Panc1 (cell line): ENCODE data around the gene STK31. TPM values are rescaled to one million over a fixed set of nuclear protein-coding genes. Genes with fewer than 3 reads are reported as not detected.
A peak's percentile ranks its signal among the peaks of the same experiment; 100 is the strongest.

Experiments used
- ATAC-seq: fragments of 200-7000 bp; cut with Tn5 transposase; 2 replicates; pipeline ENCODE4 v1.9.1; 2020; ENCODE audit warnings: mild to moderate bottlenecking, moderate library complexity
- BruUV-seq: library from RNA; stranded (reverse); fragments of 400-500 nt; replicated peaks from 2 replicates; lab custom pipeline; 2021; lab: Mats Ljungman, UMichigan
- CTCF ChIA-PET: fragments of 300-600 bp; sonication (Branson Sonifier 250); formaldehyde crosslinking; loops from one replicate; lab custom pipeline; 2022; ENCODE audit warnings: antibody characterized with exemption; lab: Charles Lee
- POLR2A ChIA-PET: fragments of 300-600 bp; sonication (Branson Sonifier 250); formaldehyde crosslinking; loops from one replicate; lab custom pipeline; 2022; ENCODE audit warnings: antibody characterized with exemption; lab: Charles Lee
- DNase-seq: peaks from one replicate; pipeline ENCODE4 v3.0.0-alpha.2; 2010; ENCODE audit warnings: low read depth, low spot score
- H3K27ac ChIP-seq: 2 replicates; pipeline ENCODE4 v1.5.1; 2011; ENCODE audit warnings: mild to moderate bottlenecking, low read length, inconsistent platforms
- H3K27me3 ChIP-seq: fragments of 200-500 bp; sonication (Bioruptor generic); 2 replicates; pipeline ENCODE4 v1.6.0; 2014; ENCODE audit warnings: low read length, inconsistent platforms; ENCODE audit not compliant: control insufficient read depth, insufficient read depth
- H3K36me3 ChIP-seq: fragments of 200-500 bp; sonication (Bioruptor generic); 2 replicates; pipeline ENCODE4 v1.5.1; 2014; ENCODE audit warnings: inconsistent platforms, mild to moderate bottlenecking, low read length, moderate library complexity; ENCODE audit not compliant: control insufficient read depth, insufficient read depth
- H3K4me1 ChIP-seq: 2 replicates; pipeline ENCODE4 v1.5.1; 2011; ENCODE audit warnings: inconsistent platforms, mild to moderate bottlenecking, low read length, moderate library complexity; ENCODE audit not compliant: control insufficient read depth, insufficient read depth
- H3K4me3 ChIP-seq, 2 experiments: 2 replicates each; pipeline ENCODE4 v1.5.1; 2011 to 2012; ENCODE audit warnings: low read depth in 2 of 2, low read length in 2 of 2, mild to moderate bottlenecking in 2 of 2, inconsistent platforms in 1 of 2, moderate library complexity in 1 of 2
- H3K9me3 ChIP-seq: fragments of 200-500 bp; sonication (Bioruptor generic); 2 replicates; pipeline ENCODE4 v1.5.1; 2014; ENCODE audit warnings: low read depth, mild to moderate bottlenecking, inconsistent platforms, low read length, moderate library complexity; ENCODE audit not compliant: control insufficient read depth, insufficient read depth
- CTCF ChIP-seq: fragments of 450-650 bp; IDR thresholded peaks from 2 replicates; pipeline ENCODE4 v1.5.1; 2017; ENCODE audit warnings: mild to moderate bottlenecking
- POLR2AphosphoS5 ChIP-seq: IDR thresholded peaks from 2 replicates; pipeline ENCODE4 v1.6.1; 2012; ENCODE audit warnings: mild to moderate bottlenecking, low read depth, low read length, moderate library complexity
- REST ChIP-seq, 2 experiments: IDR thresholded peaks; 2 replicates each; pipeline ENCODE4 v1.6.1; 2011 to 2012; ENCODE audit warnings: low read depth in 2 of 2, control low read depth in 1 of 2, low read length in 1 of 2, mild to moderate bottlenecking in 1 of 2, moderate library complexity in 1 of 2; ENCODE audit not compliant: insufficient read depth in 1 of 2
- SIN3A ChIP-seq: IDR thresholded peaks from 2 replicates; pipeline ENCODE4 v1.6.1; 2012; ENCODE audit warnings: low read depth, mild to moderate bottlenecking, low read length, moderate library complexity, borderline replicate concordance; ENCODE audit not compliant: insufficient read depth
- TCF7L2 ChIP-seq: IDR thresholded peaks from 2 replicates; pipeline ENCODE4 v1.6.1; 2011; ENCODE audit warnings: mild to moderate bottlenecking, low read depth, low read length, inconsistent platforms
- in situ Hi-C: cut with HindIII; loops from 2 replicates; pipeline ENCODE4 v1.10.0; 2016; ENCODE audit warnings: low sequenced_read_pairs, low pct_unique_long_range_greater_than_20kb
- intact Hi-C: fragments of 100-400 bp; cut with micrococcal nuclease; formaldehyde crosslinking; loops from one replicate; pipeline ENCODE4 v1.10.0; 2022; ENCODE audit not compliant: unreplicated experiment
- total RNA-seq: library from RNA; stranded (reverse); gene quantifications from one replicate; pipeline ENCODE4 v1.2.1, GENCODE V29; 2021; ENCODE audit not compliant: unreplicated experiment

STK31 gene
- total RNA-seq, 1 experiment from 2014 or later = 1.0 TPM

GRCh38 chr7:23713285-23714149 lies 3.5 kb downstream of the STK31 start:
- Histone ChIP-seq H3K4me1 (peaks cover 22% of the 10 kb centered on the region), H3K9me3 (peaks cover 2% of the 10 kb centered on the region; the same call in 1 of the 2 replicates), H3K27me3 (no peaks in the 10 kb centered on the region), H3K36me3 (no peaks in the 10 kb centered on the region), H3K4me3 (no peak overlapping the region), H3K27ac (peak overlapping the region; percentile 49)
- BruUV-seq = no TSS peak
- DNase-seq (peak; percentile 77), ATAC-seq (peak; percentile 93)
- intact Hi-C loops = loop anchor here (2.0 to 10.0 kb wide), 2 partner anchors 47 to 439 kb away; no protein-coding TSS in a partner anchor
- CTCF ChIA-PET = interaction anchor here (0.5 to 1.3 kb wide), 5 partner anchors 14 to 556 kb away, joined by 3 to 14 read pairs (median 5); no protein-coding TSS in a partner anchor
- POLR2A ChIA-PET = interaction anchor here (0.5 to 0.6 kb wide), 2 partner anchors 17 to 45 kb away, joined by 3 read pairs; no protein-coding TSS in a partner anchor
- in situ Hi-C loops = no loop called here
- TF ChIP-seq POLR2AphosphoS5 = no peak
- no peak for TF ChIP-seq SIN3A

- intact Hi-C loops = loop anchor here (10.0 kb wide), 1 partner anchor 439 kb away; no protein-coding TSS in a partner anchor
- no peaks in the 10 kb centered on the region for H3K36me3 ChIP-seq
- H3K27me3 ChIP-seq = no peaks in the 10 kb centered on the region
- no peak overlapping the region for H3K4me3 ChIP-seq
- no peak for TF ChIP-seq SIN3A
- no peak for TF ChIP-seq CTCF
- no peak for TF ChIP-seq POLR2AphosphoS5
- no peak for TF ChIP-seq REST (IDR thresholded peaks at IDR 0.05; ENCODE audit: insufficient read depth in 1 of 2, low read depth in 2 of 2, low read length in 1 of 2)
- no peak for TF ChIP-seq TCF7L2
- in situ Hi-C loops = no loop called here
- no peak for DNase-seq
- BruUV-seq = no TSS peak
- ATAC-seq = peak; percentile 44
- no peaks in the 10 kb centered on the region for H3K9me3 ChIP-seq
- peaks cover 22% of the 10 kb centered on the region for H3K4me1 ChIP-seq
- POLR2A ChIA-PET = interaction anchor here (0.5 kb wide), 1 partner anchor 17 kb away, joined by 3 read pairs; no protein-coding TSS in a partner anchor
- H3K27ac ChIP-seq = peak overlapping the region; percentile 41; the same call in 1 of the 2 replicates
- CTCF ChIA-PET = interaction anchor here (0.6 to 1.0 kb wide), 3 partner anchors 14 to 555 kb away, joined by 3 to 14 read pairs (median 7); no protein-coding TSS in a partner anchor
Observed at GRCh38 chr7:23714150-23714464, 4.1 kb downstream of the STK31 start.
